ENCODE data around the gene CEP192.
"Not testable (repeated sequence)": the region's sequence is repeated elsewhere in the genome, so short reads cannot be mapped to it uniquely, and the experiment has no call there.

The CEP192 gene

DNA sequence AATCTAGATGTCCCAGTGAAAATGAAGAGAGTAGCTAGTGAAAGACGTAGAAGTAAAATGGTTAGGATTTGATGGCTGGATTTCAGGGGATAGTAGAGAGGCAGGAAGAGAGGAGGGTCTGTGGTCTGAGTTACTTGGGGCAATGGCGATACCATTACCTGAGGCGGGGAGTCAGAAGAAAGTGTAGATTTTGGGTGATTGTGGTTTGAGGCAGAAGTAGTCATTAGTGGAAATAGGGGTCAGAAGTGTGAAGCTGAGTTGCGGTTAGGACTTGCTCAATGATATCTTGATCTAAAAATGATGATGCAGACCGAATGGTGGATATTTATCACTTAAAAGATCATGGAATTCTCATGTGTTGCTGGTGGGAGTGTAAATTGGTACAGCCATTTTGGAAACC, 41.0 kb downstream of the CEP192 start:
- no peak for DNase-seq (ENCODE audit: low read depth in 1 of 2, low spot score in 1 of 2)

DNA sequence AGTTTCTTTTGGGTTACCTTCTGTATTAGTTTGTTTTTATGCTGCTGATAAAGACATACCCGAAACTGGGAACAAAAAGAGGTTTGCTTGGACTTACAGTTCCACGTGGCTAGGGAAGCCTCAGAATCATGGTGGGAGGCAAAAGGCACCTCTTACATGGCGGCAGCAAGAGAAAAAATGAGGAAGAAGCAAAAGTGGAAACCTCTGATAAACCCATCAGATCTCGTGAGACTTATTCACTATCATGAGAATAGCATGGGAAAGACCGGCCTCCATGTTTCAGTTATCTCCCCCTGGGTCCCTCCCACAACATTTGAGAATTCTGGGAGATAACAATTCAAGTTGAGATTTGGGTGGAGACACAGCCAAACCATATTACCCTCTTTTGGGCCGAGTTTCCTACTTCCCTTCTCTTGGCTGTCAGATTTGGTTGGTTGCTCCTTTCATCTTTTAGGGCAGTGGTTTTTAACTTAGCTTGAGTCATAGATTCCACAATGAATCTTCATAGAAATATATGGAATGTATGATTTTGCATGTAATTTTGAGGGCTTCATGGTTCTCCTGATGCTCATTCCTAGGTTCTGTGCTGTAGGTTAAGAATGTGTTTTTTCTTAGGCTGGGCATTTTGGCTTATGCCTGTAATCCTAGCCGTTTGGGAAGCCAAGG, 44.2 kb downstream of the CEP192 start:
- no peak for DNase-seq (ENCODE audit: low read depth in 1 of 2, low spot score in 1 of 2)

DNA sequence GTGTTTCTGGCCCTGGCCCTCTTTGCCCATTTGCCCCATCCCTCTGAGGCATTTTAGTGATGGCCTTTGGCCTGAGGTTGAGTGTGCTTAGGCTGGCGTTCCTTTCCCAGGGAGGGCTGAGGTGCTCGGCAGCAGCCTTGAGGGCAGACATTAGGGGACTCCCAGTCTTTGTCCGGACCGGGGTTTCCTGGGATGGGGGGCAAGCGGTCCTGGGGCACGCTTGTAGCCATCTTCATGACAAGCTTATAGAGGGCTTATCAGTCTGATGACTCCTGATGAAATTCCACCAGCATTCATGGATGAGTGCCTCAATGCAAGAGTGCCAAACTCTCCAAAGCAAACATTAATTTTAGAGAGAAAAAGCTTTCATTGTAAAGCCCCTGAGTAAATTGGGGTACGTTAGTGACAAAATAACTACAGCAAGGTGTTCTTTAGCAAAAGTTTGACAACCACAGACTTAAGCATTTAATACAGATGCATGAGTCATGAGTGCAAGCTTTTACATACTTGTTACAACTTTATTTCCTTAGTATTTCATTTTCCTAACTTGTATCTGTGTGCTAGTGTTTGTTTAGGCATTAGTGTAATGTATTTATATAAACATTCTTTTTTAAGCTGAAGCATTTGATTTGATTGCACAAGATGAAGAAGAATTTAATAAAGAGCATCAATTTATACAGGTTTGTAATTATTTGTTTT, 45.6 kb downstream of the CEP192 start:
- no peak for DNase-seq (ENCODE audit: low read depth in 1 of 2, low spot score in 1 of 2)

DNA sequence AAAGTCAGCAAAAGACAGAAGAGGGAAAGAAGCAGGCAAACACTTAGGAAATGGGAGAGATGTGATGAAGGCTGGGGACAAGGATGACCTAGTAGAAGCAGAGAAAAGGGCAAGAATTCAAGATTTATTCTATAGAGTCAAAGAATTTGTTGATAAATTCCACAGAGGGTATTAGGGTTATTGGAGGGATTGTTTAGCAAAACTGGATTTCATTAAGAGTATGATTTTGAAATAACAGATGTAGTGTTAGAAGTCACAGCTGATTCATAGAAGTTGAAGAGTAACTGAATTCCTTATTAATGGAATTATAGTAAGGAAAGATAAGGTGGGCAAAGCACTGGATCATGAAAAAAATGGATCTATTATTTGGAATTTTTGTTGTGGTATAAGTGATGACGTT, 48.6 kb downstream of the CEP192 start:
- DNase-seq (ENCODE audit: low read depth in 1 of 2, low spot score in 1 of 2), result no peak

DNA sequence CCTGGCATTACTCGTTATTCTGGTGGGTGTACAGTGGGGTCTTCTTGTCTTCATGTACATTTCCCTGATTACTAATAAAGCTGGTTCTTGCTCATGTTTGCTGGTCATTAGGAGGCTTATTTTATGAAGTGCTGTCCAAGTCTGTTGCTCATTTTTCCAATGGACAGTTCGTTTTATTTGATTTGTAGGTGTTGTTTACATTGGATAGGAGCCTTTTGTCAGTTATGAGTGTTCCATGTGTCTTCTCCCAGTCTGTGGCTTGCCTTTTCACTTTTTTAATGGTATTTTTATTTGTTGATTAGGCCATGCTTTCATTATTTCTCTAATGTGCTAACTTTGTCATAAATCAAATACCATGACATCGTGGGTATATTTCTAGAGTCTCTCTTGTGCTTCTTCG, 51.9 kb downstream of the CEP192 start:
- DNase-seq (ENCODE audit: low read depth in 1 of 2, low spot score in 1 of 2), result no peak

DNA sequence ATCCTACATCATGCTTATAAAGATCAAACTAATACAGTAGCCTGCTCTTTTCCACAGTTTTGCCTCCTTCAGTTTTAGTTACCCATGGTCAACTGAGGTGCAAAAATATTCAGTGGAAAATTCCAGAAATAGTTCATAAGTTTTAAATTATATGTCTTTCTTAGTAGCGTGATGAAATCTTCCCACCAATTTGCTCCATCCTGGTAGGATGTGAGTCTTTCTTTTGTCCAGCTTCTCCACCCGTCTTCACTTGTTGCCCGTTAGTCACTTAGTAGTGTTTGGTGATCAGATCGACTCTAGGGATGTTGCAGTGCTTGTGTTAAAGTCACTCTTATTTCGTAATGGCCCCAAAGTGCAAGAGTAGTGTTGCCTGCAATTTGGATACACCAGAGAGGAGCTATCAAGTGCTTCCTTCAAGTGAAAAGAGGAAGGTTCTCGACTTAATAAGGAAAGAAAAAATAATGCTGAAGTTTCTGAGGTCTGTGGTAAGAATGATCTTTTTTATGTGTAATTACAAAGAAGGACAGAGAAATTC, 57.0 kb downstream of the CEP192 start:
- no peak for DNase-seq (ENCODE audit: low read depth in 1 of 2, low spot score in 1 of 2)

DNA sequence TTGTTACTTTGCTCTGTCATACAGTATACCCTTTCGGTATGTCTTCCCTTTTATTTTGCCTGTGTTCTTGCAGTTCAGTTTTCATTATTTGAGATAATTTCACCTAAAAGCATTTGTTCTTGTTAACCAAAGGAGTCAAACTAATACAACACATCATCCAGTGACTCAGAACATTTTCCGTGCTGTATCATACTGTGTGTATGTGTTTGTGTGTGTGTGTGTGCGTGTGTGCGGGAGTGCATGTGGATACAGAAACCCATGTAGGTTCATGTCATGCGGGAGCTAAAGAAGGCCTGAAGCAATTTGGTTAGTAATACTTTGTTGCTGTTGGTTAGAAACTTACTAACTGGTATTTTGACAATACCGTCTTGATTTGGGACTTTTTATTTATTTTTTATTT, 60.0 kb downstream of the CEP192 start:
- no peak for DNase-seq (ENCODE audit: low read depth in 1 of 2, low spot score in 1 of 2)

DNA sequence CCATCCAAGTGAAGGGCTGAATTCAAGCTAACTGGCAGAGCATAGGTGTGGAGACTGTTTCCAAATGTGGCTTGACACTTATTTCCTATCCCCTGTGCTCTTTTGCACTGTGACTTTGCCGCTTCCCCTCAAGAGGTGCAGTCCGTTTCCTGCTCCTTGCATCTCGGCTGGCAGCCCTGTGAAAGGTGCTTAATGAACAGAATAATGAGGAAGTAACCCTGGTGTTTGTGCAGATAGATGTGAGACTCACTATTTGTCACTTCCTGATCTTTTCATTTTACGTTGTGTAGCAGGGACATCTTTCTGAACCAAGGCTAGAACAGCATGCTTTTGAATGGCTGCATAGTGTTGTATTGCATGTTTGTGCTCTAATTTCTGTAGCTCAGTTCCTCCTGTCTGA, 60.8 kb downstream of the CEP192 start:
- DNase-seq (ENCODE audit: low read depth in 1 of 2, low spot score in 1 of 2), result no peak

DNA sequence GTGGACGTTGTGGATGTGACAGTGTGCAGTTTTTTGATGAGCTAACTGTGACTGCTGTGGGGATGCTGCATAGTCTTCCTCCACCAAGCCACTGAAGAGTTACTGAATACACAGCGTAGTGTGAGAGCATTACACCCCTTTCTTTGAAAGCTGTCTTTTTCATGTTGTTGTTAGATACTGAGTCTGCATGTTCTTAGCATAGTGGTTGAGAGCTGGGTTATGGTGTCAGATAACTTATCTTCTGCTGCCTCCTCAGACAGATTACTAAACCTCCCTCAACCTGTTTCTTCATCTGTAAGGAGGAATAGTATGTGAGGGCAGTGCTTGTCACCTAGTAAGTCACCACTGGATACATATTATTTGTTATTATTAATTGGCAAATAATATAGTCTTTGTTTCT, 63.2 kb downstream of the CEP192 start:
- no peak for DNase-seq (ENCODE audit: low read depth in 1 of 2, low spot score in 1 of 2)

DNA sequence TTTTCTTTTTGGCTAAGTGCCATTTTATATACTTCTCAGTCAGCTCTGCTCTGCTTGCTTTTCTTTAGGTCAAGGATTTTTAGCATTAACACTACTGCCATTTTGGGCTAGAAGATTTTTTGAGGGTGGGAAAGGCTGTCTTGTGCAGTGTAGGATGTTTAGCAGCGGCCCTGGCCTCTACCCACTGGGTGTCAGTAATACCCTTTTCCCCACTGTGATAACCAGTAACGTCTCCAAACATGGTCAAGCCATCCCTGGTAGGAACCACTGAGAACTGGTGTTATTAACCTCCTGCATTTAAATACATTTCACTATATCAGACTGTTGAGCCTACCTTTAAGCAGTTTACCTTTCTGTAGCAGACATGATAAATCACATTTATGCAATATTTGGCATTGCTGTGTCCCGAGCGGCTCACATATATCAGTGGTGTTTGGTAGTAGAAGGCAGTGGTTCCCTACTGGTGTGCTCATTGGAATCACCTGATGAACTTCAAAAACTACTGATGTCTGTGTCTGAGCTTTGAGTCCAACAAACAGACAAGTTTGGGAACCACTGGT, 70.5 kb downstream of the CEP192 start:
- DNase-seq (ENCODE audit: low read depth in 1 of 2, low spot score in 1 of 2), result no peak

DNA sequence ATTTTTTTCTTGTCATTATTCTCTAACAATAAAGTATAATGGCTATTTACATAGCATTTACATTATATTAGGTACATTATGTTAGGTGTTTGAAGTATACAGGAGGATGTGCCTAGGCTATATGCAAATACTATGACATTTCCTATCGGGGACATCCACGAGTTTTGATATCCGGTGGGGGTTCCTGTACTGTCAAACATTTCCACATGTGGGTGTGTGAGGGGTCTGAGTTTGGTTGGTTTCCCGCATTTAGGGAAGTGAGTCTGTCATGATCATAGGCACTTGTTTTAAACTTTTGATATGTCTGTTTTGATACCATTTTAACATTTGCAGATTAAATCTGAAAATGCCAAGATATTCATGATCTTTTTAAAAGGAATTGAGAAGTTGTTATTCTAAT, 76.0 kb downstream of the CEP192 start:
- DNase-seq (ENCODE audit: low read depth in 1 of 2, low spot score in 1 of 2), result no peak

DNA sequence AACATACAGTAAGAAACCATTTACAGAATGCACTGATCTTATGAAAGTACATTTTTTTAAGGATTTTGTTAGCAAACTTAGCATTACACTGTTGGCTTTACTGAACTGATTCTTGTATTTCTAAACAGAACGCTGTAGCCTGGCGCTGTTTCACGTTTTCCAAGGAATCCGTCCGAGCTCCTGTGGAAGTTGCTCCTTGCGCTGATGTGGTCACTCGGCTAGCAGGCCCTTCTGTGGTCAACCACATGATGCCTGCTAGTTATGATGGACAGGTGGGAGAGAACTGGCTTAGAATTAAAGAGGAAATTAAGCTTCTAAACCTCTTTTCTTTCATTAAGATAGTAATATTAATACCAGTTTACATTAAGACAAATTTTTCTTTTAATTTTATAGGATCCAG, 76.8 kb downstream of the CEP192 start:
- no peak for DNase-seq (ENCODE audit: low read depth in 1 of 2, low spot score in 1 of 2)

DNA sequence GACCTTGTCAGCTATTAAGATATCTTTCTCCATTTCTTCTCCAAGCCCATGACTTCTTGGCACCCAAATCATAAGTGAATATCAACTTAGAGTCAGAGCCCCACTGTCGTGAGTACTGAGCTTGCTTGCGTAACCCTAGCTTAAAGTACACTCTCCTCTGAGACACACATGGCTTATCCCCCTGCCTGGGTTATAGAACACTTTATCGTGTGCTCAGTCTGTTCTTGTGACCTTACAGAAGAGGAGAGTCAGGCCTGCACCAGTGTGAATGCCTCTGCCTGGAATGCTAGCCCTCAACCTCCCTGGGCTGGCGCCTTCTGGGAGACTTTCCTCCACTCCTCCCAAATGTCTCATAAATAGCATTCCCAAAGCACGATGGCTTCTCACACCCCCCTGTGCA, 79.3 kb downstream of the CEP192 start:
- no peak for DNase-seq (ENCODE audit: low read depth in 1 of 2, low spot score in 1 of 2)

DNA sequence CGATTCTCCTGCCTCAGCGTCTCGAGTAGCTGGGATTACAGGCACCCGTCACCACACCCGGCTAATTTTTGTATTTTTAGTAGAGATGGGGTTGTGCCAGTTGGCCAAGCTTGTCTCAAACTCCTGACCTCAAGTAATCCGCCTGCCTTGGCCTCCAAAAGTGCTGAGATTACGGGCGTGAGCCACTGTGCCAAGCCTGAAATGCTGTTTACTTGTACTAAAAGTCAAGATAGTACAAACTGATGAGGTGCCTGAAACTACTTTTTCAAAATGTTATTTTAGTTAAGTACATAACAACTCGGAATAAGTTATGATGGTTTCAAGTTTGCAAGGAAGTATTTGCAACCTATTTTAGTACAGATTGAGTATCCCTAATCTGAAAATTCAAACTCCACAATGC, 85.7 kb downstream of the CEP192 start:
- DNase-seq (ENCODE audit: low read depth in 1 of 2, low spot score in 1 of 2), result no peak

DNA sequence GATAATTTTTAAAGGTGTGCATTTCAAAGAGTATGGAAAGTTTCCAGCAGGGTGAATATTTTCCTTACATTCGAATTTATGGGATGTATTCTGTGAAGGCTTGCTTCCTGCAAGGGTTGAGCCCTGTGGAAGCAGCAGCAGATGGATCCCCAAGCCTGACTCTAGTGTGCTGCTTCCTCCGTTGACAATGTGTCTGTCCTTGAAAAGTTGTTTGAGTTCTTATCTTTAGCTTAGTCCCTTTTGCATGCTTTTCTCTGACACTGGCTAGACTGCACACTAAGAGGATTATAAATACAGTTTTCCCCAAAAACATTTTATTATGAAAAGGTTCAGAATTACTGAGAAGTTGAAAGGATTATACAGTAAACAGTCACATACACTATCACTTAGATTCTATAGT, 86.3 kb downstream of the CEP192 start:
- no peak for DNase-seq (ENCODE audit: low read depth in 1 of 2, low spot score in 1 of 2)

DNA sequence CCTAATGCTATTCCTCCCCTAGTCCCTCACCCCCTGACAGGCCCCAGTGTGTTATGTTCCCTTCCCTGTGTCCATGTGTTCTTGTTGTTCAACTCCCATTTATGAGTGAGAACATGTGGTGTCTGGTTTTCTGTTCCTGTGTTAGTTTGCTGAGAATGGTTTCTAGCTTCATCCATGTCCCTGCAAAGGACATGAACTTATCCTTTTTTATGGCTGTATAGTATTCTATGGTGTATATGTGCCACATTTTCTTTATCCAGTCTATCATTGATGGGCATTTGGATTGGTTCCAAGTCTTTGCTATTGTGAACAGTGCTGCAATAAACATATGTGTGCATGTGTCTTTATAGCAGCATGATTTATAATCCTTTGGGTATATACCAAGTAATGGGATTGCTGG, 86.9 kb downstream of the CEP192 start:
- DNase-seq (ENCODE audit: low read depth in 1 of 2, low spot score in 1 of 2), result not testable (repeated sequence)

DNA sequence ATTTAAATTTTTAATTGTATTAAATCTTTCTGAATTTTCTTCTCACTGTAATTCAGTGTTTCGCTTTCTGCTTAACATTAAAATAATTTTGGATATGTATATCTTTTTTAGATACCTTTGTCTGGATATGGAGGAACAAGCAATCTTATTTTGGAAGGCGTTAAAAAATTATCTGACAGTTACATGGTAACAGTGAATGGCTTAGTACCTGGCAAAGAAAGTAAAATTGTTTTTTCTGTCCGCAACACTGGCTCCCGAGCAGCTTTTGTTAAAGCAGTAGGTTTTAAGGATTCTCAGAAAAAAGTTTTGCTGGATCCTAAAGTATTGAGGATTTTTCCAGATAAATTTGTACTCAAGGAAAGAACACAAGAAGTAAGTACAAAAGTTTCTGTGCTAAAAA, 95.7 kb downstream of the CEP192 start:
- DNase-seq (ENCODE audit: low read depth in 1 of 2, low spot score in 1 of 2), result no peak

DNA sequence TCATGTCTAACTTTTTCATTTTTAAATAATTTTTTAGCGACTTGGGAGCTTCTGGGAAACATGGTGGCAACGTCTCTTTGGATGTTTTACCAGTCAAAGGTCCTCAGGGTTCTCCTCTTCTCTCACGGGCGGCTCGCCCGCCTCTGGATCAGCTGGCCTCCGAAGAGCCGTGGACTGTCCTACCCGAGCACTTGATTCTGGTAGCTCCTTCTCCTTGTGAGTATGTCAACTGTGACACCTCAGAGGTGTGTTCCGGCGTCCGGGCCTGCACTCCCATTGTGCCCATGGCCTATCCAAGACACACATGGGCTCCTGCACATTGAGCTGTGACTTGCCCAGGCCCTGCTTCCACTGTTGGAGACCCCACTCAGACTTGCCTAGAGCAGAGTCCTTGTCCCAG, 104.3 kb downstream of the CEP192 start:
- no peak for DNase-seq (ENCODE audit: low read depth in 1 of 2, low spot score in 1 of 2)

DNA sequence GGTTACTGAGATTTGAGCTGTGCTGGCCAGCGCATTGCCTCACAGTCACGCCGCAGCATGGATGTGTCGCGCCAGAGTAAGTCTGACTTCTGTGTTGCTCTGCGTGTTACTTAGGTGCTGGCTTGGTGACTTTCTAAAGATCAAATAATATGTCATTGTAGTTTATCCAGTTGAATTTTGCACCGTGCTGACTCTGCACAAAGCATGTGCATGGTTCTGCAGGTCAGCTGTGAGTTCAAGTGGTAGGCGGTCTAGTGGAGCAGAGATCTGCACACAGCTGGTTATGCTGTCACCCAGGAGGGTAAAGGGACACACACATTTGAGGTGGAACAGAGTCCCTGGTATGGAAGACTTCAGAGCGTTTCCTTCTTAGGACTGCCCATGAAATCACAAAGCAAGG, 105.1 kb downstream of the CEP192 start:
- no peak for DNase-seq (ENCODE audit: low read depth in 1 of 2, low spot score in 1 of 2)

DNA sequence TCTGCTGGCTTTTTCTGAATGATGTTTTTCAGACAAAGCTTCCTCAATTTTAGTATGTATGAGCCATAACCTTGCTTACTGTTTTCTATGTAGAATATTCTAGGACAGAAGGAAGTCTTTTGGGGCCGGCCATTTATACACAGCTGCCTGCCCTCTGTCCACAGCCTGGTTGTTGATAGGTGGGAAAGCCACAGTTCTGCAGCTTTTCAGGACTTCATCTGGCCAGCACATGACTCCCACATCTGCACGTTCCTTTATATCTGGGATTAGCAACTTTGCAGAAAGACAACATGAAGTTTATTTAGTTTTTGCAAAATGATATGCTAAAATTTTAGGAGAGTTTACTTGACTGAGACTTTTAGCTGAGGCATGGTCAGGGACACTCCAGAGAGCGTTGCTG, 105.6 kb downstream of the CEP192 start:
- no peak for DNase-seq (ENCODE audit: low read depth in 1 of 2, low spot score in 1 of 2)

DNA sequence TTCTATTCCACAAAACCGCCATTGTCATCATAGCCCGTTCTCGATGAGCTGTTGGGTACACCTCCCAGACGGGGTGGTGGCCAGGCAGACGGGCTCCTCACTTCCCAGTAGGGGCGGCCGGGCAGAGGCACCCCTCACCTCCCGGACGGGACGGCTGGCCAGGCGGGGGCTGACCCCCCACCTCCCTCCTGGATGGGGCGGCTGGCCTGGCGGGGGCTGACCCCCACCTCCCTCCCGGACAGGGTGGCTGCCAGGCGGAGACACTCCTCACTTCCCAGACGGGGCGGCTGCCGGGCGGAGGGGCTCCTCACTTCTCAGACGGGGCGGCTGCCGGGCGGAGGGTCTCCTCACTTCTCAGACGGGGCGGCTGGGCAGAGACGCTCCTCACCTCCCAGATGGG, 106.9 kb downstream of the CEP192 start:
- not testable (repeated sequence) for DNase-seq (ENCODE audit: low read depth in 1 of 2, low spot score in 1 of 2)

DNA sequence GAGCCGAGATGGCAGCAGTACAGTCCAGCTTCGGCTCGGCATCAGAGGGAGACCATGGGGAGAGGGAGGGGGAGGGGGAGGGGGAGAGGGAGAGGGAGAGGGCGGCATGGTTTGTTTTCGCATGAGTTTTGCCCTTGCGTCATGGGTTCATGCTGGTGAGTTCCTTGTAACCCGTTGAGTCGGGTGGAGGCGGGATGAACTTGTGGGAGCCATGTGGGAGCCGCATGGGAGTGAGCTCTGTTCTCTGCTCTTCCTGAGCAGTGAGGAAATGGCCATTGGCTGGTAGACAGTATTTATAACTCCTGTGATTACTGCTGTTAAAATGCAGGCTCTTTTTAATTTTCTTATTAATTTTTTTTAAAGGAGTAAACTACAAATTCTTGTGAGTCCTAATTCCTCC, 108.0 kb downstream of the CEP192 start:
- DNase-seq (ENCODE audit: low read depth in 1 of 2, low spot score in 1 of 2), result no peak

Data from stimulated activated CD4-positive, alpha-beta T cell treated with anti-CD3 and anti-CD28 coated beads, Interleukin-15, amount 100 ng/mL, for 1 hour (primary cell).